ENCODE results near the gene CDC42EP2.

The CDC42EP2 gene

DNA sequence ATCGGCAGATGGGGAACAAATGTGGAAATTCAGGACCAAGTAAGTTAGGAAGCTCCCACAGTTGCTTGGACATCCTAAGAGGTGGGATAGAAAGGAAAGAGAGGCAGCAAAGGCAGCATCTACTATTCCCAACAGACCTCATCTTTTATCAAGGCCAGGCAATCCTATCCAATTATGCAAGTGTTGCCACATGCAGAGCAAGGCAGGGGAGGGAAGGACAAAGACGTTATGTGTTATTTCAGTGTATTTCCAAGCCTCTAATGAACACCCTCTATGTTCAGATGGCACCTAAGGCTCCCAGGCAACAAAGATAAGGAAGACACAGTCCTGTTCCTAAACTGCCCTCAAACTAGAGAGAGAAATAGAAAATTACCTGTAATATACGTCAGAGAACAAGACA, 49.1 kb downstream of the CDC42EP2 start:
- Histone ChIP-seq H3F3A (ENCODE audit: control insufficient read depth, insufficient read depth) (no peaks in the 10 kb centered on the region), H3K4me2 (ENCODE audit: low read length) (no peak overlapping the region), H3K9me3 (ENCODE audit: control insufficient read depth, insufficient read depth, low read length) (no peaks in the 10 kb centered on the region), H3K36me3 (ENCODE audit: control insufficient read depth, low read length) (no peaks in the 10 kb centered on the region), H4K20me1 (ENCODE audit: control insufficient read depth, insufficient read depth, low read depth, low read length) (no peaks in the 10 kb centered on the region), H3K27ac (ENCODE audit: low read depth, low read length) (no peak overlapping the region), H3K4me3 (ENCODE audit: low read length) (no peak overlapping the region), H3K79me2 (ENCODE audit: control insufficient read depth, low read length) (no peaks in the 10 kb centered on the region), H3K4me1 (ENCODE audit: control insufficient read depth, low read length) (peaks cover 10% of the 10 kb centered on the region), H3K9me2 (replicated peaks; ENCODE audit: control insufficient read depth, low read length) (no peaks in the 10 kb centered on the region), H3K27me3 (ENCODE audit: control insufficient read depth, low read length) (no peaks in the 10 kb centered on the region)
- no peak for TF ChIP-seq CTCF (IDR thresholded peaks at IDR 0.05; ENCODE audit: low read depth, low read length, poor library complexity, severe bottlenecking)

DNA sequence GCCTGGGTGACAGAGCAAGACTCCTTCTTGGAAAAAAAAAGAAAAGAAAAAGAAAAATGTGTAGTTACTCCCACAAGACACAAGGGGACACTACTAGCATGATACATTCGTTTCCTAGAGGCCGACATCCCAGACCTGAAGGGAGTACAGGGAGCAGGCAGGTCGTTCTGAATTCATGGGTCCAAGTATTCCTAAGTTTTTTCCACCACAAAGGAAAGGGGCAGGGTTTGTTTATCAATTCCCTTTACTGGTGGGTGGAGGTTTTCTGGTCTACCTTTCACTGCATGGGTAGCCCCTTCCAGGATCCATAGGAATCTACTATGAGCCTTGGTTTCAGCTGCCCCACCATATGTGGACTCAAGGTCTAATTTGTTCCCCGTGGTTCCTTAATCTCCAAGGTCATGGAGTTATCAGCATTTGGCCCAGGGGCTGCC, 51.7 kb downstream of the CDC42EP2 start:
- peaks cover 10% of the 10 kb centered on the region for H3K4me1 ChIP-seq (ENCODE audit: control insufficient read depth, low read length)
- H3F3A ChIP-seq (ENCODE audit: control insufficient read depth, insufficient read depth): no peaks in the 10 kb centered on the region
- H3K4me3 ChIP-seq (ENCODE audit: low read length): no peak overlapping the region
- TF ChIP-seq EZH2phosphoT487 (IDR thresholded peaks at IDR 0.05; ENCODE audit: borderline replicate concordance, low read length): no peak
- TF ChIP-seq CTCF (IDR thresholded peaks at IDR 0.05; ENCODE audit: low read depth, low read length, poor library complexity, severe bottlenecking): peak; percentile 59
- H3K9me2 ChIP-seq (replicated peaks; ENCODE audit: control insufficient read depth, low read length): no peaks in the 10 kb centered on the region
- H3K27ac ChIP-seq (ENCODE audit: low read depth, low read length): no peak overlapping the region
- no peak overlapping the region for H3K4me2 ChIP-seq (ENCODE audit: low read length)
- H4K20me1 ChIP-seq (ENCODE audit: control insufficient read depth, insufficient read depth, low read depth, low read length): no peaks in the 10 kb centered on the region
- H3K36me3 ChIP-seq (ENCODE audit: control insufficient read depth, low read length): no peaks in the 10 kb centered on the region
- H3K9me3 ChIP-seq (ENCODE audit: control insufficient read depth, insufficient read depth, low read length): no peaks in the 10 kb centered on the region
- H3K27me3 ChIP-seq (ENCODE audit: control insufficient read depth, low read length): no peaks in the 10 kb centered on the region
- H3K79me2 ChIP-seq (ENCODE audit: control insufficient read depth, low read length): no peaks in the 10 kb centered on the region

GRCh38 chr11:65370659-65371049, 56.0 kb downstream of the CDC42EP2 start:
- TF ChIP-seq CTCF (IDR thresholded peaks at IDR 0.05; ENCODE audit: low read depth, low read length, poor library complexity, severe bottlenecking): no peak
- no peak for TF ChIP-seq EZH2phosphoT487 (IDR thresholded peaks at IDR 0.05; ENCODE audit: borderline replicate concordance, low read length)
- no peak overlapping the region for H3K27ac ChIP-seq (ENCODE audit: low read depth, low read length)
- no peaks in the 10 kb centered on the region for H3K9me2 ChIP-seq (replicated peaks; ENCODE audit: control insufficient read depth, low read length)
- no peaks in the 10 kb centered on the region for H3K9me3 ChIP-seq (ENCODE audit: control insufficient read depth, insufficient read depth, low read length)
- H4K20me1 ChIP-seq (ENCODE audit: control insufficient read depth, insufficient read depth, low read depth, low read length): no peaks in the 10 kb centered on the region
- H3K79me2 ChIP-seq (ENCODE audit: control insufficient read depth, low read length): no peaks in the 10 kb centered on the region
- H3K4me3 ChIP-seq (ENCODE audit: low read length): no peak overlapping the region
- no peaks in the 10 kb centered on the region for H3F3A ChIP-seq (ENCODE audit: control insufficient read depth, insufficient read depth)
- no peaks in the 10 kb centered on the region for H3K36me3 ChIP-seq (ENCODE audit: control insufficient read depth, low read length)
- H3K27me3 ChIP-seq (ENCODE audit: control insufficient read depth, low read length): no peaks in the 10 kb centered on the region
- peaks cover 7% of the 10 kb centered on the region for H3K4me1 ChIP-seq (ENCODE audit: control insufficient read depth, low read length)
- no peak overlapping the region for H3K4me2 ChIP-seq (ENCODE audit: low read length)

Measured in DOHH2 (cell line).